ENCODE results near the gene AGMAT.

Gene AGMAT

GRCh38 chr1:15584489-15585363, at the start of gene AGMAT:
Gene AGMAT (minus strand): TSS chr1:15585051. CDS start chr1:15584967, 84 bp downstream.
- no peak for FAIRE-seq

GRCh38 chr1:15633756-15634420, 49.0 kb upstream of the AGMAT start:
- no peak for FAIRE-seq

DNA sequence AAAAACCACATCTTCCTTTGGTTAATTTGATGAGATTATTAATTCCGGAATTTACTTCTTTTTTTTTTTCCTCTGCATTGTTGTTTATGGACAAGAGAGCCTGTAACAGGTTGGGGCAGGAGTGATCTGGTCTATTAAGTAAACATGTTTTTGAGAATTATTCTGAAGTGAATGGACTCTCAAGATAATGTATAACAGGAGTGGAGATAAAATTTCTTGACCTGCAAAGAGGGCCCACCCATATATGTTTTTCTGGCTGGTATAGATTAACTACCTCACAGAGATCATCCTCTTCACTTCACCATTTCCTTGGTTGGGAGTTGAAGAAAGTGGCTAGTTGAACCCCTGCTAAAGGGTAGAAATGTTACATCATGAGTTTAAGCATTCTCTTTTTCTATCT, 43.2 kb upstream of the AGMAT start:
- no peak for FAIRE-seq

- FAIRE-seq: no peak
These were observed 42.6 kb upstream of the AGMAT start for GRCh38 chr1:15627343-15627988.

- FAIRE-seq: no peak
These were observed 41.6 kb upstream of the AGMAT start for GRCh38 chr1:15626269-15626950.

- FAIRE-seq: no peak
These were observed 40.4 kb upstream of the AGMAT start for GRCh38 chr1:15625056-15625917.

DNA sequence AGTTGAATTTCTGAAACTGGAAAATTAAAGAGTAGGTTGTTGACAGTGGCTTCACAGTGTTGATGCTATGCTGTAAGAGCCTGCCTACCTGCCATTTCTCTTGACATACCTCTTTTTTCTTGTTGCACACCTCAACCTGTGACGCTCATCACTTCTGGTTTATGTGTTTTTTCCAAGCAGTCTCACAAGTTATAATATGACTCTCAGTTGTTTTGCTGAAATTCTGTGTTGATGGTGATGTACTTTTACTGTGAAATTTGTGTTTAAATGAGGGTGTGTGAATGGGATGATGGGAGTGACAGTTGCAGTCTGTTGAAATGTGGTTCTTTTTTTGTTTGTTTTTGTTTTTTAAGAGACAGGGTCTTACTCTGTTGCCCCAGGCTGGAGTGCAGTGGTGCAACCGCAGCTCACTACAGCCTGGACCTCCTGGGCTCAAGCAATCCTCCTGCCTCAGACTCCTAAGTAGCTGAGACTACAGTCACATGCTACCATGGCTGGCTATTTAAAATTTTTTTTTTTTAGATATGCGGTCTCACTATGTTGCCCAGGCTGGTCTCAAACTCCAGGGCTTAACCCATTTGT, 39.4 kb upstream of the AGMAT start:
- FAIRE-seq: no peak

- FAIRE-seq: no peak
These were observed 38.6 kb upstream of the AGMAT start for GRCh38 chr1:15623435-15623834.

DNA sequence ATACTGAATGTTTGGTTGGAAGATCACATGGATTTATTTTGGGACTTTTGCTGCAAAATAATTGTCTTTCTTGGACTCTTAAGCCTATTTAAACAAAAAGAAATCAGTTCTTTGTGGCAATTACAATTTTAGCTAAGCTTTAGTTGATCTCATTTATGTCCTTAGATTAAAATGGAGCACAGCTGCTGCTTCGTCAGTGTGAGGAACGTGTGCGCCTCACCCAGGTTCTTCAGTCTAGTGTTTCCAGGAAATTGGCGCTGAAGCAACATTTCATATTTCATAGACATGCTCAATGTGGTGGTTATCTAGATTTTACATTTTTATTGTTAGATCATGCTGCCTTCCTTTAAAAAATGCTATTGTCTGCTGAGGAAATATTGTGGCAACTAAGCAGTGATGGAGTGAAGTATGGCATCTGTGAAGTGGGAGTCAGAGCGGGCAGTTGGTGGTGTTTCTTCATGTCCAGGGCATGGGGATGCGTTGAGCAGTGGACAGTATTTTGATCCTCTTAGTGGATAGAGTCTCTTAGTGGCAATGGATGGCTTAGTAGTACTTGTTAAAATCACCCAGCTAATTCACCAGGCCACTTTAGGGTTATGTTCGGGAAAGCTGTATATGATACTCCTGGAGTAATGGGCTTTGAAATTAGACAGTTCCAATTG, 38.0 kb upstream of the AGMAT start:
- no peak for FAIRE-seq

GRCh38 chr1:15621975-15622374, 37.1 kb upstream of the AGMAT start:
- FAIRE-seq: no peak

DNA sequence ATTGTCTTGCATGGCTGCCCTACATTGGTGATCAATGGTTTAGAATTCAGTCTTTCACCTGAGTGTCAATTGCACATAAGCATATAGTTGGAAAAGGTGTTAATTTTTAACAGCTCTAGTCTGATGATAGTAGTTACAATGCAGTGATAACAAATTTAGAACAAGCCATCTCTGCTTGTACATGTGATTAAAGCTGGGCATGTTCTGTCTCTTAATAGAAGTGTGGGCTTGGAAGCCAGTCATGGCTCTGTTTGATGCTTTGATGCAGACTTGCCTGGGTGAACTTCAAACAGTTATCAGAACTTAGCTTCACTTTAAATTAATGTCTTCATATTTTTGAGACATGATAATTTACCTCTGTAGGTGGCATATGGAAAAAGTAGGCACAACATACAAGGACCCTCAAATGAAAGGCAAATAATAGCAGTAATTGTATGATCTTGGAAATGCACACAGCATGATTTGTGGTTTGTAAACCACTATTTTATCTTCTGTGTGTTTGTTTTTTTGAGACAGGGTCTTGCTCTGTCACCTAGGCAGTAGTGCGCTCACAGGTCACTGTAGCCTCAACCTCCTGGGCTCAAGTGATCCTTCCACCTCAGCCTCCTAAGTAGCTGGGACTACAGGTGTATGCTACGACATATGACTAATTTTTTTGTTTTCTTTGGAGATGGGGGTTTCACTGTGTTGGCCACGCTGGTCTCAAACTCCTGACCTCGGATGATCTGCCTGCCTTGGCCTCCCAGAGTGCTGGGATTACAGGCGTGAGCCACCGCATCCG, 36.2 kb upstream of the AGMAT start:
- FAIRE-seq: no peak

GRCh38 chr1:15620155-15620545, 35.3 kb upstream of the AGMAT start:
- no peak for FAIRE-seq

GRCh38 chr1:15618655-15619525, 34.0 kb upstream of the AGMAT start:
- FAIRE-seq: no peak

GRCh38 chr1:15618077-15618654, 33.3 kb upstream of the AGMAT start:
- FAIRE-seq: no peak

GRCh38 chr1:15617173-15618076, 32.6 kb upstream of the AGMAT start, which contains the start of gene DDI2:
Gene DDI2 (plus strand): TSS chr1:15617458. CDS start chr1:15617671, 213 bp downstream.
- no peak for FAIRE-seq

- FAIRE-seq: no peak
These were observed 31.7 kb upstream of the AGMAT start for GRCh38 chr1:15616373-15617172.

DNA sequence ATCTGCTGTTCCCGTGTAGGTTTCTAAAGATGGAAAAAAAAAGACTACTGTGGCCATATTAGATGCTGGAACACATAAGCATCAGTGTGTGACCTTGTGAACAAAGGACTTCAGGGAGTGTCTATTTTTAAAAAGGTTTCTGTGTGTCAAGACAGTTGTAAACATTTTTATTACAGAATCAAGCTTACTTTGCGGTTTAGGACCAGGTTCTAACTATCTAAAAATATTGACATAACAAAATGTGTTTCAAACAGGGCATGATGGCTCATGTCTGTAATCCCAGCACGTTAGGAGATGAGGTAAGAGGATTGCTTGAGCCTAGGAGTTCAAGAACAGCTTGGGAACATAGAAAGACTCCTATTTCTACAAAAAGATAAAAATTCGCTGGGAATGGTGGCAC, 25.3 kb upstream of the AGMAT start:
- FAIRE-seq: no peak
